RPMI8226 (cell line): ENCODE measurements around the gene TIE1.

ENCODE experiments used
- DNase-seq: peaks from one replicate; pipeline ENCODE4 v3.0.0-alpha.2; 2015

Gene TIE1

DNA sequence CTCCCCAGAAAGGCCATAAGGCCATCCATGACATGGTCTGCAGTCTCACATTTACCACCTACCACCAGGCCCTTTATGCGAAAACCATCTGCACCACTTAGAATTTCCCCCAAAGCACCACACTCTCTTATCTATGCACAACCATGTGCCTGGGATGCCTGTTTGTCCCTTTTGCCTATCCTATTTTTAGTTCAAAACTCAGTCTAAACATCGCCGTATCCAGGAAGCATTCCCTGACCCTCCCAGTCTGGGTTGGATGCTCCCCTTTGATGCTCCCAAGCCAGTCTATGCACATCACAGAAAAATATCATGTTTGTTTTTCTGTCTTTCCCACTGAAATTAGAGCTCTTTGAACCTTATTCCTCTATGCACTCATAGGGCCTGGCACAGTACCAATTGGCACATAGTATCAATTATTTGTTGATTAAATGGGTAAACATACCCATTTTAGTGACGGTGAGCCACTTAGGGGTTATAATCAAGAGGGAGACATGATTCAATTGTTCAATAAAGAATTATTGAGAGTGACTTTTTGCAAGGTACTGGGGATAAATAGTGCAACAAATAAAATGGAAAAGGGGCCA lies 43.6 kb downstream of the TIE1 start:
- no peak for DNase-seq

DNA sequence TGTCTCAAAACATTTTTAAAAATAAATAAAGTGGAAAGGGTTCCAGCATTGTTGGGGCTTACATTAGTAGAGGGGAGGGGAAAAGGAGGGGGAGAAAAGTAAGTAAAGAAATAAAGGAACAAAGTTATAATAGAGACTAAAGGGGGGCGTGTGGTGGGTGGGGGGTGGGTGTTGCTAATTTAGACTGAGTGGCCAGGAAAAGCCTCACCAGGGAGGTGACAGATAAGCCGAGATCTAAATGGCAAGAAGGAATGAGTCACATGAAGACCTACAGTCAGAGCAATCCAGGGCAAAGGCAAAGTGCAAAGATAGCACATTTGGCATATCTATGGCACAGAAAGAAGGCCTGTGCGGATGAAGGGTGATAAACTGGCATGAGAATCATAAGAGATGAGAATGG lies 44.3 kb downstream of the TIE1 start:
- DNase-seq, result no peak

DNA sequence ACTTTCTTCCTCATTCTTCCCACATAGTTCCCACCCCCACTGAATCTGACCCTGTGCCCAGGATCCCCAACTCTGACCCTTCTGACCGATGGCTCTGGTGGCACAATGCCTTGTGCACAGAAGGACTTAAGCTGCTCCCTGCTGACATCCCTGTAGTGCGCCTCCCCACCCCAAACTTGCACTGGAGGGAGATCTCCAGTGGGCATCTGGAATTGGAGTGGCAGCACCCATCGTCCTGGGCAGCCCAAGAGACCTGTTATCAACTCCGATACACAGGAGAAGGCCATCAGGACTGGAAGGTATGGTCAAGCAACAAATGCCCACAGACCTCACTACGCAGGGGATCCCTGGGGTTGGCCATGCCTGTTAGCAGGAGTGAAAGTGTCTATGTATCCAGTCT lies 45.9 kb downstream of the TIE1 start:
- DNase-seq, result no peak

DNA sequence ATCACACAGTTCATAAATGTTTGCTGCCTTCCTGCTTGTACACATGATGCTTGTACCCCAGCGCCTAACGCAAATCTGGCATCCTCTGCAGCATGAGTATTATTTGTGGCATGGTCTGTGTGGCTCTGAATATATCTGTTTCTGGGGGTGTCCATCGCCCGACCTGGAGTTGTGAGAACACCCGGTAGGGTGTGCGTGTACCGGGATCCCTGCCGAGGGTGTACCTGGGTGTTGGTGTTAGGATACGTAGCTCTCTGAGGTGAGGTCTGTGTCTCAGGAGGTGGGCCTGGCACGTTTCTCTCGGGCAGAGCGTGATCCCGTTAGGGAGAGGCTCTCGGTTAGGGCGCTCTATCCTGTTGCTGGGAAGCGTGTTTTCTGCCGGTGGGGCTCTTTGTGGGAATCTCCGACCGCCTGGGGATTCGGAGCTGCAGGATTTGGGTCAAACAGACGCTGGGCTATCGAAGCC lies 47.6 kb downstream of the TIE1 start:
- DNase-seq, result no peak

DNA sequence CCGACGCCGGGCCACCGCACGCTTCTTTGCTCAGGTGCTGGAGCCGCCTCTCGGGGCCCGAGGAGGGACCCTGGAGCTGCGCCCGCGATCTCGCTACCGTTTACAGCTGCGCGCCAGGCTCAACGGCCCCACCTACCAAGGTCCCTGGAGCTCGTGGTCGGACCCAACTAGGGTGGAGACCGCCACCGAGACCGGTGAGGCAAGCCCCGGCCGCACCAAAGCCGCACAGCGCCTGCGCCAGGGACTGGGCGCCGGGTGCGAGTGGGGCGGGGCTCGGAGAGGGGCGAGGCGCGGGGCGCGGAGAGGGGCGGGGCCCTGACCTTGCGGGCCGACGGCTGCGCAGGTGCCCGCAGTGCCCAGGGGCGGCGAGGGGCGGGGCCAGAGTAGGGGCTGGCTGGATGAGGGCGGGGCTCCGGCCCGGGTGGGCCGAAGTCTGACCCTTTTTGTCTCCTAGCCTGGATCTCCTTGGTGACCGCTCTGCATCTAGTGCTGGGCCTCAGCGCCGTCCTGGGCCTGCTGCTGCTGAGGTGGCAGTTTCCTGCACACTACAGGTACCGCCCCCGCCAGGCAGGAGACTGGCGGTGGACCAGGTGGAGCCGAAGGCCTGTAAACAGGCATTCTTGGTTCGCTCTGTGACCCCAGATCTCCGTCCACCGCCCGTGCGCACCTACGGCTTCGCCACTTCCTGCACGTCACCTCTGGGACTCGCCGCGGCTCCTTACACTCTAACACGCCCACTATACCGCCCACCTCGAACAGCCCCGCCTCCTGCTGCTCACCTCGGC lies 48.2 kb downstream of the TIE1 start:
- DNase-seq, result peak; percentile 99

DNA sequence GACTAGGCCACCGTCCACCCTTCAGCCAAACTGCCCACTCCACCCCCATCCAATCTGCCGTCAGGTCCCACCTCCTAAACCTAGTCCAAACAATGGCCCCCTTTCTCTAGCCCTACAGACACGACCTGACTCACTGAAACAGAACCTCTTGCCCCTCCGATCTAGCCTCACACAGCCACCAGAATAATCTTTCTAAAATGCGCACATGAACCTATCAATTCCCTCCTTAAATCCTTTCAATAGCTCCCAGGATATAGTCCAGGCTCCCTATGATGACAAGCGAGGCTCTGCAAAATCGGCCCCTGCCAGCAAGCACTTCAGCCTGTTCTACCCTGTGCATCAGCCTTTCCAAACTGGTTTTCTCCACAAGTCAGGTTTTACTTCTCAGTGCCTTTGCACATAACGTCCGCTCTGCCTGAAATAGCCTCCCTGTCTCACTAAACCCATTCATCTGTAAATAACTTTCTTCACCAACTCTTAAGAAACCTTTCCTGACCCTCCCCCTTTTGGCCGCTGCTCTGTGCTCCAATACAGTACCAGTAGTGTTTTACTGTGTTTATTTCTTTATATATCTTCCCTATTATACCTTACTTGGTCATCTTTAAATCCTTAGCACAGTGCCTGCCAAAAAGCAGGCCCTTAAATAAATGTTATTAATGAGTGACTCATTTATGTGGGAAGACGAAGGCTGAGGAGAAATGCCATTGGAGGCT lies 49.0 kb downstream of the TIE1 start:
- no peak for DNase-seq

DNA sequence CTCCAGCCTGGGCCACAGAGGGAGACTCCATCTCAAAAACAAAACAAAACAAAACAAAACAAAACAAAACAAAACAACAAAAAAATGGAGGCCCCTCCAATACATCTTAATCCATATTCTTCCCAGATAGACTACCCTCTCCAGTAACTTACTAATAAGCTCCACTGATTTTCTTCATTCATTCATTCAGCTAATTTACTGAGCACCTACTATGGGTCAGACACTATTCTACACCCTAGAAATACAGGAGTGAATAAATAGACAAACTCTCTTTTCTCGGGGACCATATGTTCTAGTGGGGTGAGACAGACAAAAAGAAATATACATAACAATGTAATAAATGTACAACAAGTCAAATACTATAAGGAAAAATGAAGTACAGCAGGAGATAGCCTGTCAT lies 50.2 kb downstream of the TIE1 start:
- DNase-seq, result no peak

DNA sequence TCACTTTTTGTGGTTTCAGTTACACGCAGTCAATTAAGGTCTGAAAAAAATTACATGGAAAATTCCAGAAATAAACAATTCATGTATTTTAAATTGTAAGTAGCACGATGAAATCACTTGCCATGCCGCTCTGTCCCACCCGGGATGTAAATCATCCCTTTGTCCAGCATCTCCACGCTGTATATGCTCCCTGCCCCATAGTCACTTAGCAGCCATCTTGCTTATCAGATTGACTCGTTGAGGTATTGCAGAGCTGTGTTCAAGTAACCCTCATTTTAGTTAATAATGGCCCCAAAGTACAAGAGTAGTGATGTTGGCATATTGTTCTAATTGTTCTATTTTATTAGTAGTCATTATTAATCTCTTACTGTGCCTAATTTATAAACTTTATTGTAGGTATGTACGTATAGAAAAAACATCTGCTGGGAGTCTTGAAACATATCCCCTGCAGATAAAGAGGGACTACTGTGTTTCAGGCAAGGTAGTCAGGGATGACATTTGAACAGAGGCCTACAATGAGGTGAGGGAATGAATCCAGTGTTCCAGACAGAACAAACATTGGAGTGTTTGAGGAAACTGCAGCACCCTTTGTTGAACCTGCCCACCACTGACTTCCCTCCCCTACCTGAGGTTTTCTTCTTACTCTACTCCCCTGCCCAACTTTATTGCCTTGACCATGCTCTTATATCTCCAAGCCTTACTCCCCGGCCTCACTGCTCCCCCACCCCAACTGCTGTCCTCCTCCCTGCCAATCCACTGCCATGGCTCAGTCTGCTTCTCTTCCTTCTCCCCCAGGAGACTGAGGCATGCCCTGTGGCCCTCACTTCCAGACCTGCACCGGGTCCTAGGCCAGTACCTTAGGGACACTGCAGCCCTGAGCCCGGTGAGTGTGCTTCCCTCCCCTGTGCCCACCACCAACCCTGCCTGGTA lies 50.9 kb downstream of the TIE1 start:
- DNase-seq, result no peak

DNA sequence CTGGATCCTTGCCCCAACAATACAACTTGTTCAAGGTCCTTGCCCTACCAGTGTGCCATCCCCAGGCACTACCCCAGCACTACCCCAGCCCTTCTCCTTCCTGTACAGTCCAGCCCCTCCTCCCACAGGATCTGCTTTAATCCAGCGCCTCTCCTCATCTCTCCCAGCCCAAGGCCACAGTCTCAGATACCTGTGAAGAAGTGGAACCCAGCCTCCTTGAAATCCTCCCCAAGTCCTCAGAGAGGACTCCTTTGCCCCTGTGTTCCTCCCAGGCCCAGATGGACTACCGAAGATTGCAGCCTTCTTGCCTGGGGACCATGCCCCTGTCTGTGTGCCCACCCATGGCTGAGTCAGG lies 51.5 kb downstream of the TIE1 start:
- DNase-seq, result no peak

DNA sequence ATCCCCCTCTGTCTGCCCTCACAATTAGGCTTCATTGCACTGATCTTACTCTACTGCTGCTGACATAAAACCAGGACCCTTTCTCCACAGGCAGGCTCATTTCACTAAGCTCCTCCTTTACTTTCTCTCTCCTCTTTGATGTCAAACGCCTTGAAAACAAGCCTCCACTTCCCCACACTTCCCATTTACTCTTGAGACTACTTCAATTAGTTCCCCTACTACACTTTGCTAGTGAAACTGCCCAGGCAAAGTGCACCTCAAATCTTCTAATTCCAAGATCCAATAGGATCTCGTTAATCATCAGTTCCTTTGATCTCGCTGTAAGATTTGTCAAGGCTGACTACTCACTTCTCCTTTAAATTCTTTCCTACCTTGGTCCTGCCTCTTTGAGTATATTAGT lies 52.1 kb downstream of the TIE1 start:
- no peak for DNase-seq

DNA sequence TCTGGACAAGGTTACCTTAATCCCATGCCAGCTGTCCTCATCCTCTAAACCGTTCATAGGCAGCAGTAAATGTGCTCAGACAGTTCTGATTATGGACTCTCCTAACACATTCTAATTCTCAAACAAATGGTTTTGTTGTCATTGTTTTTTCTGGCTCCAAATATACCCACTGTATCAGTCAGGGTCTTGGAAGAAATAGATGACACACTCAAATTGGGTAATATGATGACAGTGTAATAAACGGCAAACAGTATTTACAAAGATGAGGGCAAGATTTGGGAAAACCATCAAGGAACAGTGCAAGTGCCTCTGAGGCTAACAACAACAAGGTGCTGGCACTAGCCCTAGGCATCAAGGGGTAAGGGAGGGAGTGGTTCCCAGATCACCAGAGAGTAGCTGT lies 53.7 kb downstream of the TIE1 start:
- no peak for DNase-seq

DNA sequence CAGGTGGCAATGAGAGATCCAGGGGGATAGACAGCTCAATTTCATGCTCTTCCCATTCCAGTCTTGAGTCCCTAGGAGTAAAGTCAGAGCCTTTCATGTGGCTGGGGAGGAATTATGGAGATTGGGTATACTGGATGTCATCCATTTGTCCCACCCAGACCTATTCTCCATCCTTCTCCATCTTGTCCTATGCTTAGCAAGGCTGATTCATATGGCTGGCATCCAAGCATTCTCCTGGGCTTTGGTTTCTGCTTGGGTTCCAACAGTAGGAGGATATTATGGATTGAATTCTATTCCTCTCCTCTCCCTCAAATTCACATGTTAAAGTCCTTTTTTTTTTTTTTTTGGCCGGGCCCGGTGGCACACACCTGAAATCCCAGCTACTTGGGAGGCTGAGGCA lies 54.2 kb downstream of the TIE1 start:
- no peak for DNase-seq

DNA sequence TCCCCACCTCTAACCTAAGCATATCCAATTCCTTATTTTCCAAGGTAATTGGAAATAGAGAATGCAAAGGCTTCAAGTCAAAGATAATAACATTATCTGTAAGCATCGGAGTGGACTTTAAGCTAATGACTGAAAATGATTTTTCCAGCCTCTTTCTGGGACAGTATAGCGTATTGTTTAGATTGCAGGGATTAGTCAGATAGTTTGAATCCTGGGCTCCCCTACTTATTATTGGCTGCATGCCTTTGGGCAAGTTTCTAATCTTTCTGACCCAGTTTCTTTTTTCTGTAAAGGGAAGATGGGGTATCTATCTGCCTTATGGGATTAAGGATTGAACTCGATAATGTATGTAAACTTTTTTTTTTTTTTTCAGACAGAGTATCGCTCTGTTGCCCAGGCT lies 56.5 kb downstream of the TIE1 start:
- DNase-seq, result no peak

DNA sequence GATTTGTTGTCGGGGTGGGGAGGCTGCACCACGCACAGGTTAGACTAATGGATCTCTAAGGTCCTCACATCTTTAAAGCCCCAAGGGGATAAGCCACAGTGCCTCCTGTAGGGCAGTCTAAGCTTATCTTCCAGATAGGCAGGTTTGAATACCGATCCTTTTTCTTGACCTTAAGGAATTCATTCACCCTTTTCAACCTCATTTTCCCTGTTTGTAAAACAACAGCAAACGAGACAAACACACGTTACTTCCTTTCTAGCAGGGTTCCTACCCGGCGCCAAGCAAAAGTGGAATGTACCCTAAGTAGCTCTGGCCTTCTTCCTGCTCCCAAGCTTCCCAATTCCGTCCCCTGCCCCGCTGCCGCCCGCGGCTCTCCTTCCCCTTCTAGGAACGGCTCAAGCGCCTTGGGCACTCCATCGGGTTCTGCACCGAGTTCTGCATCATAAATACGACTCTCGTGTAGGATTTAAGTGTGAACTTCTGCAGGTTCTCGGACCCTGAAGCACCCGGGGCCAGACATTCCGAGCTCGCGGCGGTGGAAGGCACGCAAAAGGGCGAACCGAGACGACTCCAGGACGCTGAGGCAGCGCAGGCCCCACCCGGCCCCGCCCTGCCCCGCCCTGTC lies 57.5 kb downstream of the TIE1 start:
- DNase-seq, result peak; percentile 70

DNA sequence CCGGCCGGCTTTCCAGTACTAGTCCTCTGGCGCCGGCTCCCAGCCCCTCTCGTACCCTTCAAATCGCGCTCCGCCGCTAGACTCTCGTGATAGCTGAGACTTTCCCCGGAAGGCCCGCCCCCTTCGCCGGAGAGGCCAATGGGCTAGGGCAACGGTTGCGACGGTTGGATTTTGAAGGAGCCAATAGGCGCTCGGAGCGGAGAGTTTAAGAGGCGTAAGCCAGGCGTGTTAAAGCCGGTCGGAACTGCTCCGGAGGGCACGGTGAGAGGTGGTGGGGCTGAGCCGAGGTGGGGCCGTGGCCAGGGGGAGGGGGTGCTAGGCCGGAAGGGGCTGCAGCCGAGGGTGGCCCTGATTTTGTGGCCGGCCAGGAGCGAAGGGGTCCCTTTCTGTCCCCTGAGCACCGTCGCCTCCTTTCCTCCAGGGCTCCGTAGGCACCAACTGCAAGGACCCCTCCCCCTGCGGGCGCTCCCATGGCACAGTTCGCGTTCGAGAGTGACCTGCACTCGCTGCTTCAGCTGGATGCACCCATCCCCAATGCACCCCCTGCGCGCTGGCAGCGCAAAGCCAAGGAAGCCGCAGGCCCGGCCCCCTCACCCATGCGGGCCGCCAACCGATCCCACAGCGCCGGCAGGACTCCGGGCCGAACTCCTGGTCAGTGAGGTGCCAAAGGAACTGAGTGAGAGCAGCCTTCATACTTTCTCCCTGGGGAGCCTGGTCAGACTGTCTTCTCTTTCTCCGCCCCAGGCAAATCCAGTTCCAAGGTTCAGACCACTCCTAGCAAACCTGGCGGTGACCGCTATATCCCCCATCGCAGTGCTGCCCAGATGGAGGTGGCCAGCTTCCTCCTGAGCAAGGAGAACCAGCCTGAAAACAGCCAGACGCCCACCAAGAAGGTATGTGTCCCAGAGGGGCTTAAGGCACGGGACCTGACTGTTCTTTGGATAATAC lies 58.2 kb downstream of the TIE1 start, which contains the start of gene CDC20:
TSS of gene CDC20 (plus strand) at position 236 of the 948 bp plus-strand sequence. CDS start at position 471, 235 bp downstream.
- peak; percentile 100 for DNase-seq

DNA sequence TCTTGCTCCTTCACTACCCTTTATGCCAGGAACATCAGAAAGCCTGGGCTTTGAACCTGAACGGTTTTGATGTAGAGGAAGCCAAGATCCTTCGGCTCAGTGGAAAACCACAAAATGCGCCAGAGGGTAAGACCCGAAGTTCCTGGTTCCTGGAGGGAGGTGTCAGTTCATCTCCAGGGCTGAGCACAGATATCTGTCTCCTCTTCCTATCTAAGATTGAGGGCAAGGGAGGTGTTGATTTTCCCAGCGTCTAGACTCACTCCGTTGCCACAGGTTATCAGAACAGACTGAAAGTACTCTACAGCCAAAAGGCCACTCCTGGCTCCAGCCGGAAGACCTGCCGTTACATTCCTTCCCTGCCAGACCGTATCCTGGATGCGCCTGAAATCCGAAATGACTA lies 58.9 kb downstream of the TIE1 start:
- no peak for DNase-seq

DNA sequence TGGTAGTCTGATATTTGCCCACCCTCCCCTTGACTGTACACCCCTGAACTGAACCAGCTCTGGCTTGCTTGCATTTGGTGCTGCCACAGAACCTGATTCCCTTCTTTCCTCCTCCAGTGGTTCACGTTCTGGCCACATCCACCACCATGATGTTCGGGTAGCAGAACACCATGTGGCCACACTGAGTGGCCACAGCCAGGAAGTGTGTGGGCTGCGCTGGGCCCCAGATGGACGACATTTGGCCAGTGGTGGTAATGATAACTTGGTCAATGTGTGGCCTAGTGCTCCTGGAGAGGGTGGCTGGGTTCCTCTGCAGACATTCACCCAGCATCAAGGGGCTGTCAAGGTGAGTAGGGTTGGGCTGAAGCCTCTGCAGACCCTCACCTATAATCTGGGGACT lies 59.8 kb downstream of the TIE1 start:
- DNase-seq, result no peak

DNA sequence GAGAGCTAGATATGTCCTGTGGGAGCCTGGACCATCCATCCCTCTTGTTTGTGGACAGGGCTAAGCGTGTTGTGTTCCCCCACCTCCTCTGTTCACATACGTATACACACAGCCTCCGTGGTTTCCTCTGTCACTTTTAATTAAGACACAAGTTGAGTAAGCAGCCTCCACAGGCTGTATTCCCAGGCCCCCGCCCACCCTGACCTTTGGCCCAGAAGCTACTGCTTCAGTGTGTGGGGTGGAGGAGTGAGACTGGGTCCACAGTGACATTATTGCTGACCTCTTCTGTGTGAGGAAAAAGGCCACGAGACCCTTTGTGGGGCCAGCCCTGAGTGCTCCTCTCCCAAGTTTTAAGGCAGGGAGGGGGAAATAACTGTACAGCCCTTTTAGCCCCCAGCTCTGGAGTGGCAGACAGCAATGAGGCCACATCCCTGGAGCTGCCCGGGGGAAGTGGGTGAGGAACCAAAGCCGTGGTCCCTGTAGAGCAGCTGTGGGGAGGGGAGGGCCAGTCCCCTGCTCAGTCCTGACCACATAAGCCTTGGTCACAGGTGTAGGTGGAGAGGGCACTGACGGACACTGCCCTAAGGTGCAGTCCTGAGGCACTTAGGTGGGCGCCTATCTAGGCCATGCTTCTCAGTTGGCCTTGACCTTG lies 62.6 kb downstream of the TIE1 start:
- DNase-seq, result no peak

DNA sequence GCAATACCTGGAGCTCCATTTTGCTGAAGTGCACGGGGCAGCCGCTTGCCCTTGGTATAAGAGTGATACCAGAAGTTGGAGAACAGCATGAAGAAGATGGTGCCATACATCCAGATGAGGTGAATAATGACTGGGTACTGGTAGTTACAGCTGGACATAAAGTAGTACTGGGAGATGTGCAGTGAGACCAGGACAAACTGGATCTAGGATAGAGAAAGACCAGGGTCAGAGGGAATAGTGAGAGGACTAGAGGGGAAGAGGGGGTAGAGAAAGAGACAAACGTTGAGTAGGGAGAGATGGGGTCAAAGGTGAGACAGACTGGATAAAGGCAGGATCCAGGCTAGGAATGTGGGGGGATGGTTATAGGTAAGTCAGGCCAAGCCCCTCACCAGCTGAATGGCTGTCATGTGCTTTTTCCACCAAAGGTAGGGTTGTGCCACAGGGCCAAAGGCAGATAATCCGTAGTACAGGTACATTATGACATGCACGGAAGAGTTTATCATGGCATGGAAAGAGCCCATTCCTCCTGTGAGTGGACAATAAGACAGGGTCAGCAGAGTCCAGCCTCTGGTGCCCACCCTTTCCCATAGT lies 63.2 kb downstream of the TIE1 start:
- DNase-seq, result no peak

DNA sequence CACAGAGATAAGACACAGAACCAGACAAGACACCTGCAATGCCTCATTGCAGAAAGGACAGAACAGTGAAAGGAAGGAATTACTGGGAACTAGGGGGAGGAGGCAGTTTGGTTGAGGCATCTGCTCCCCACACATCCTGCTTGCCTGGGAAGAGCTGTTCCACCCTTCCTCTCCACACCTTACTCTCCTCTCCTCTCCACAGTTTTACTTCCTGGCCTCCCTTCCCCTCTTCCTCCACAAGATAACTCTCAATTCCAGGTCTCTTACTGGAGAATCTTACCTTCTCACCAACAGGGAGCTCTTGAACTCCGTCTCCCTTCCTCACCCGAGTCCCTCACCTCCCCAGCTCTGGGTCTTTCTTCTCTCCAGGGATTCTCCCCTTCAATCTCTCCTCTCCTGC lies 64.9 kb downstream of the TIE1 start:
- no peak for DNase-seq
